HG03378 (cell line): Measurements from ENCODE around the gene RGL1.
"Not testable (repeated sequence)": the region's sequence is repeated elsewhere in the genome, so short reads cannot be mapped to it uniquely, and the experiment has no call there.

ENCODE experiments used
- ATAC-seq: cut with Tn5 transposase; IDR thresholded peaks from one replicate; pipeline ENCODE4 v1.9.1; 2021; ENCODE audit warnings: mild to moderate bottlenecking, moderate library complexity; ENCODE audit not compliant: unreplicated experiment

Gene RGL1

GRCh38 chr1:183783767-183784637 is 20.9 kb upstream of the RGL1 start:
- ATAC-seq, result no peak

GRCh38 chr1:183785921-183786320 is 19.0 kb upstream of the RGL1 start:
- not testable (repeated sequence) for ATAC-seq

GRCh38 chr1:183787704-183788103 is 17.2 kb upstream of the RGL1 start:
- no peak for ATAC-seq

- no peak for ATAC-seq
Measured at GRCh38 chr1:183791319-183791718, 13.6 kb upstream of the RGL1 start.

GRCh38 chr1:183792300-183792699 is 12.6 kb upstream of the RGL1 start:
- no peak for ATAC-seq

- no peak for ATAC-seq
Measured at GRCh38 chr1:183794088-183794487, 10.8 kb upstream of the RGL1 start.

GRCh38 chr1:183800449-183800848 is 4.5 kb upstream of the RGL1 start:
- ATAC-seq, result no peak

- ATAC-seq, result no peak
Measured at GRCh38 chr1:183801649-183802048, 3.3 kb upstream of the RGL1 start.

GRCh38 chr1:183804387-183804786 is 533 bp upstream of the RGL1 start:
- ATAC-seq, result no peak

- no peak for ATAC-seq
Measured at GRCh38 chr1:183806125-183806524, 1.2 kb downstream of the RGL1 start.

GRCh38 chr1:183806675-183807074 is 1.8 kb downstream of the RGL1 start:
- no peak for ATAC-seq

GRCh38 chr1:183807549-183808168 is 2.7 kb downstream of the RGL1 start:
- peak; percentile 73 for ATAC-seq

- no peak for ATAC-seq
Measured at GRCh38 chr1:183808296-183809027, 3.5 kb downstream of the RGL1 start.

GRCh38 chr1:183810121-183810520 is 5.2 kb downstream of the RGL1 start:
- no peak for ATAC-seq

GRCh38 chr1:183810756-183811544 is 6.0 kb downstream of the RGL1 start:
- no peak for ATAC-seq

GRCh38 chr1:183812128-183812527 is 7.2 kb downstream of the RGL1 start:
- ATAC-seq, result no peak

GRCh38 chr1:183812686-183813569 is 8.0 kb downstream of the RGL1 start:
- ATAC-seq, result no peak

GRCh38 chr1:183814121-183814681 is 9.3 kb downstream of the RGL1 start:
- no peak for ATAC-seq

GRCh38 chr1:183816110-183816509 is 11.2 kb downstream of the RGL1 start:
- ATAC-seq, result no peak
